WTC11 (cell line): Measurements from ENCODE around the gene PIK3CB. TPM values are rescaled to one million over a fixed set of nuclear protein-coding genes. Genes with fewer than 3 reads are reported as not detected.

Experiments used
- ATAC-seq: fragments of 200-7000 bp; cut with Tn5 transposase; 2 replicates; pipeline ENCODE4 v1.10.0; 2021; ENCODE audit warnings: mild to moderate bottlenecking, moderate library complexity
- CTCF ChIA-PET: fragments of 300-600 bp; sonication (Branson Sonifier 250); formaldehyde crosslinking; loops from one replicate; lab custom pipeline; 2021; ENCODE audit warnings: antibody characterized with exemption; lab: Charles Lee
- POLR2A ChIA-PET: fragments of 350-600 bp; sonication (Branson Sonifier 250); formaldehyde crosslinking; loops from one replicate; lab custom pipeline; 2021; ENCODE audit warnings: antibody characterized with exemption; lab: Charles Lee
- DNase-seq: peaks from one replicate; pipeline ENCODE4 v3.0.0; 2021; ENCODE audit warnings: low spot score
- H3K27ac Mint-ChIP-seq: 2 replicates; pipeline ENCODE4 v1.8.0; 2021; ENCODE audit warnings: mixed read lengths
- H3K27me3 Mint-ChIP-seq: 2 replicates; pipeline ENCODE4 v1.8.0; 2021; ENCODE audit warnings: low read depth, mild to moderate bottlenecking, moderate library complexity, mixed read lengths
- H3K36me3 Mint-ChIP-seq: 2 replicates; pipeline ENCODE4 v1.8.0; 2021; ENCODE audit warnings: mixed read lengths
- H3K4me1 Mint-ChIP-seq: 2 replicates; pipeline ENCODE4 v1.8.0; 2022; ENCODE audit warnings: mixed read lengths
- H3K4me3 Mint-ChIP-seq: 2 replicates; pipeline ENCODE4 v1.8.0; 2021; ENCODE audit warnings: mild to moderate bottlenecking, moderate library complexity, mixed read lengths
- H3K9me3 Mint-ChIP-seq: 2 replicates; pipeline ENCODE4 v1.8.0; 2021; ENCODE audit warnings: mixed read lengths
- ARID4B ChIP-seq: sonication (generic); formaldehyde crosslinking; IDR thresholded peaks from 2 replicates; pipeline ENCODE4 v1.8.0; 2023; ENCODE audit warnings: missing genetic modification reagents, mild to moderate bottlenecking, borderline replicate concordance
- ATF2 ChIP-seq: sonication (generic); formaldehyde crosslinking; IDR thresholded peaks from 2 replicates; pipeline ENCODE4 v1.8.1; 2022; ENCODE audit warnings: low read depth, missing genetic modification reagents, borderline replicate concordance
- ATF6 ChIP-seq: sonication (generic); formaldehyde crosslinking; IDR thresholded peaks from 2 replicates; pipeline ENCODE4 v1.8.1; 2023; ENCODE audit warnings: mild to moderate bottlenecking, missing genetic modification reagents
- CREM ChIP-seq: sonication (generic); formaldehyde crosslinking; IDR thresholded peaks from 2 replicates; pipeline ENCODE4 v1.8.1; 2022; ENCODE audit warnings: mild to moderate bottlenecking, missing genetic modification reagents, moderate library complexity
- ESRRA ChIP-seq: sonication (generic); formaldehyde crosslinking; IDR thresholded peaks from 2 replicates; pipeline ENCODE4 v1.8.1; 2022; ENCODE audit warnings: mild to moderate bottlenecking, missing genetic modification reagents, borderline replicate concordance
- FOXK1 ChIP-seq: sonication (generic); formaldehyde crosslinking; IDR thresholded peaks from 2 replicates; pipeline ENCODE4 v1.8.0; 2022; ENCODE audit warnings: mild to moderate bottlenecking, moderate library complexity, missing genetic modification reagents
- HMGXB4 ChIP-seq: sonication (generic); formaldehyde crosslinking; IDR thresholded peaks from 2 replicates; pipeline ENCODE4 v1.8.1; 2023; ENCODE audit warnings: mild to moderate bottlenecking, moderate library complexity, missing genetic modification reagents
- NFYB ChIP-seq: sonication (generic); formaldehyde crosslinking; conservative IDR thresholded peaks from 2 replicates; pipeline ENCODE4 v1.8.0; 2022; ENCODE audit warnings: low read depth, missing genetic modification reagents
- NR1H2 ChIP-seq: sonication (generic); formaldehyde crosslinking; IDR thresholded peaks from 2 replicates; pipeline ENCODE4 v1.9.0; 2021; ENCODE audit warnings: mild to moderate bottlenecking, moderate library complexity, missing genetic modification reagents
- NR3C1 ChIP-seq: sonication (generic); formaldehyde crosslinking; conservative IDR thresholded peaks from 2 replicates; pipeline ENCODE4 v1.8.1; 2023; ENCODE audit warnings: low read depth, mild to moderate bottlenecking, missing genetic modification reagents
- PRRX2 ChIP-seq: fragments of 250-450 bp; sonication (Bioruptor Pico); IDR thresholded peaks from 2 replicates; pipeline ENCODE4 v1.8.0; 2021; ENCODE audit warnings: mild to moderate bottlenecking
- TCF7 ChIP-seq: sonication (generic); formaldehyde crosslinking; IDR thresholded peaks from 2 replicates; pipeline ENCODE4 v1.8.0; 2022; ENCODE audit warnings: mild to moderate bottlenecking, low read depth, missing genetic modification reagents, moderate library complexity
- ZNF317 ChIP-seq: sonication (generic); formaldehyde crosslinking; IDR thresholded peaks from 2 replicates; pipeline ENCODE4 v1.8.1; 2023; ENCODE audit warnings: low read depth, mild to moderate bottlenecking, moderate library complexity, missing genetic modification reagents, borderline replicate concordance
- ZNF396 ChIP-seq: fragments of 250-450 bp; sonication (Bioruptor Pico); IDR thresholded peaks from 2 replicates; pipeline ENCODE4 v1.8.0; 2021; ENCODE audit warnings: mild to moderate bottlenecking, moderate library complexity, borderline replicate concordance
- total RNA-seq: library from RNA; stranded (reverse); gene quantifications from 3 replicates; pipeline ENCODE4 v1.2.3, GENCODE V29; 2021
- TF ChIP-seq, protein P1 (sequence below): sonication (generic); formaldehyde crosslinking; IDR thresholded peaks from 2 replicates; pipeline ENCODE4 v1.8.1; 2023; ENCODE audit warnings: mild to moderate bottlenecking, missing genetic modification reagents
- TF ChIP-seq, protein P2 (sequence below): sonication (generic); formaldehyde crosslinking; IDR thresholded peaks from 2 replicates; pipeline ENCODE4 v1.8.0; 2023; ENCODE audit warnings: mild to moderate bottlenecking, missing genetic modification reagents

PIK3CB gene
- total RNA-seq, 1 experiment from 2014 or later, result 36.0 TPM

GRCh38 chr3:138657508-138657907 lies 177.2 kb downstream of the PIK3CB start (continued):
- TF ChIP-seq HMGXB4 (CRISPR knock-in tag), result no peak
- TF ChIP-seq, protein P1, sequence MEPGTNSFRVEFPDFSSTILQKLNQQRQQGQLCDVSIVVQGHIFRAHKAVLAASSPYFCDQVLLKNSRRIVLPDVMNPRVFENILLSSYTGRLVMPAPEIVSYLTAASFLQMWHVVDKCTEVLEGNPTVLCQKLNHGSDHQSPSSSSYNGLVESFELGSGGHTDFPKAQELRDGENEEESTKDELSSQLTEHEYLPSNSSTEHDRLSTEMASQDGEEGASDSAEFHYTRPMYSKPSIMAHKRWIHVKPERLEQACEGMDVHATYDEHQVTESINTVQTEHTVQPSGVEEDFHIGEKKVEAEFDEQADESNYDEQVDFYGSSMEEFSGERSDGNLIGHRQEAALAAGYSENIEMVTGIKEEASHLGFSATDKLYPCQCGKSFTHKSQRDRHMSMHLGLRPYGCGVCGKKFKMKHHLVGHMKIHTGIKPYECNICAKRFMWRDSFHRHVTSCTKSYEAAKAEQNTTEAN, result no peak
- TF ChIP-seq ARID4B (CRISPR knock-in tag), result no peak
- TF ChIP-seq NR1H2 (CRISPR knock-in tag), result no peak
- no peak for TF ChIP-seq PRRX2 (CRISPR knock-in tag)
- no peak for TF ChIP-seq ZNF396 (CRISPR knock-in tag)
- TF ChIP-seq ATF2, result no peak
- no peak for TF ChIP-seq NR3C1 (CRISPR knock-in tag)
- no peak for TF ChIP-seq ATF6 (CRISPR knock-in tag)
- TF ChIP-seq NFYB, result no peak
- no peak for TF ChIP-seq FOXK1
- TF ChIP-seq, all 79 proteins: peak for 0

GRCh38 chr3:138653567-138653966 lies 181.2 kb downstream of the PIK3CB start:
- Mint-ChIP-seq H3K9me3 (peaks cover 23% of the 10 kb centered on the region), H3K27ac (no peak overlapping the region), H3K27me3 (peaks cover 1% of the 10 kb centered on the region; the same call in 1 of the 2 replicates), H3K36me3 (peaks cover 74% of the 10 kb centered on the region), H3K4me3 (no peak overlapping the region), H3K4me1 (no peaks in the 10 kb centered on the region)
- CTCF ChIA-PET, result no interaction called here
- ATAC-seq (no peak), DNase-seq (no peak)
- POLR2A ChIA-PET, result no interaction called here
- TF ChIP-seq ZNF317 (no peak), ESRRA (no peak), HMGXB4 (CRISPR knock-in tag) (no peak), NR3C1 (CRISPR knock-in tag) (no peak), TCF7 (CRISPR knock-in tag) (no peak), ATF6 (CRISPR knock-in tag) (no peak), CREM (no peak)
- TF ChIP-seq, protein P2, sequence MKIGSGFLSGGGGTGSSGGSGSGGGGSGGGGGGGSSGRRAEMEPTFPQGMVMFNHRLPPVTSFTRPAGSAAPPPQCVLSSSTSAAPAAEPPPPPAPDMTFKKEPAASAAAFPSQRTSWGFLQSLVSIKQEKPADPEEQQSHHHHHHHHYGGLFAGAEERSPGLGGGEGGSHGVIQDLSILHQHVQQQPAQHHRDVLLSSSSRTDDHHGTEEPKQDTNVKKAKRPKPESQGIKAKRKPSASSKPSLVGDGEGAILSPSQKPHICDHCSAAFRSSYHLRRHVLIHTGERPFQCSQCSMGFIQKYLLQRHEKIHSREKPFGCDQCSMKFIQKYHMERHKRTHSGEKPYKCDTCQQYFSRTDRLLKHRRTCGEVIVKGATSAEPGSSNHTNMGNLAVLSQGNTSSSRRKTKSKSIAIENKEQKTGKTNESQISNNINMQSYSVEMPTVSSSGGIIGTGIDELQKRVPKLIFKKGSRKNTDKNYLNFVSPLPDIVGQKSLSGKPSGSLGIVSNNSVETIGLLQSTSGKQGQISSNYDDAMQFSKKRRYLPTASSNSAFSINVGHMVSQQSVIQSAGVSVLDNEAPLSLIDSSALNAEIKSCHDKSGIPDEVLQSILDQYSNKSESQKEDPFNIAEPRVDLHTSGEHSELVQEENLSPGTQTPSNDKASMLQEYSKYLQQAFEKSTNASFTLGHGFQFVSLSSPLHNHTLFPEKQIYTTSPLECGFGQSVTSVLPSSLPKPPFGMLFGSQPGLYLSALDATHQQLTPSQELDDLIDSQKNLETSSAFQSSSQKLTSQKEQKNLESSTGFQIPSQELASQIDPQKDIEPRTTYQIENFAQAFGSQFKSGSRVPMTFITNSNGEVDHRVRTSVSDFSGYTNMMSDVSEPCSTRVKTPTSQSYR (CRISPR knock-in tag), result no peak
